Stimulated activated CD8-positive, alpha-beta memory T cell treated with anti-CD3 and anti-CD28 coated beads, Interleukin-2, amount 100 ng/mL, for 48 hours (primary cell): ENCODE measurements around the gene OSM.
"Not testable (repeated sequence)": the region's sequence is repeated elsewhere in the genome, so short reads cannot be mapped to it uniquely, and the experiment has no call there.

Source experiments
- DNase-seq, 2 donors: peaks; one replicate each; pipeline ENCODE4 v3.0.0-alpha.2; 2020; ENCODE audit warnings: low read depth in 2 of 2

OSM gene

GRCh38 chr22:30226192-30226832, 40.3 kb downstream of the OSM start:
- no peak for DNase-seq

GRCh38 chr22:30225220-30225927, 41.3 kb downstream of the OSM start:
- no peak for DNase-seq

DNA sequence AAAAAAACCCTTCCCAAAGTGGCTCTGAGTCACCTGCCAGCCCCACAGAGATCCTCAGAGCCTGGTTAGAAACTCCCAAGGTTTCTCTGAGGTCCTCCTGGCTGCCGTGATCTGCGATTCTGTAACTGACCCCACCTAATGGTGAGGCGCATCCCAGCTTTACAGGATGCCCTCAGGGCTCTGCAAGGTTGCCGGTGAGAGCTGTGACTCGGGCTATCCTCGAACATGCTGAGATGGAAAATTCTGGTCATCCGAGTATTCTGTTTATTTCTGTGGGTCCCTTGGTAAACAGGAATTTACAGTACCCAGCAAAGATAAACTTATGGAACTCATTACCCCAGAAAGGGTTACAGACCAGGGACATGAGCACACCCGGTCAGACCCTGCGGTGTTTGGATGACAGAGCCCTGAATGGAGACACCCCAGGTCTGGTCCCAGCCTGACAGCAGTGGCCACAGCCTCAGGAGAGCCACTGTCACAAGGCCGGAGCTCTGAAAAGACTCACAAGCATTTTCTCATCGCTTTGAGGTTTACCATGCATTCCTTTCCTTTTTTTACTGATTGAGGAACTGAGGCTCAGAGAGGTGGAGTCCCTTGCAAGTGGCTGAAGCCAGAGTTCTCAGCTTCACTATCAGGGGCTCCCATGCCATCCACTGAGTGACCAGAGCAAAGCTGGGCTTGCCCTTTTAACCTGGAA, 42.3 kb downstream of the OSM start:
- no peak for DNase-seq

DNA sequence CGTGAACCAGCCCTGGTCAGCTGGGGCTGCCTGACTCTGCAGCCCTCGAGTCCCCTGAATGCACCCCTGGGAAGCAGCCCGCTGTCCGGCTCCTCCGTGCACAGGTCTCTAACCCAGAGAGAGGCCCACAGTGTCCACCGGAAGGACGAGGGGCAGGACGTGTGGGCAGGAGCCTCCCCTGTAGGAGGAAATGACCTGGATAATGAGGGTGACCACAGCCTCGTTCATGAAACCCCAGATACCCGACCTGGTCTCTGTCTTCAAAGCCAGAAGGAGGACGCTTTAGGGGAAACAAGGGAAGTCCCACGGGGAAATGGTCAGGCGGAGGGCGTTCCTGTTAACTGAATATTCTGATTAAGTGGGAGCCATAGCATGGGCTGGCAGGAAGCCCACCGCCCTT, 43.3 kb downstream of the OSM start:
- DNase-seq: no peak

- no peak for DNase-seq
Measured at GRCh38 chr22:30222321-30222720, 44.3 kb downstream of the OSM start.

- peak; percentile 46 to 55 for DNase-seq
Measured at GRCh38 chr22:30221121-30221992, 45.3 kb downstream of the OSM start.

GRCh38 chr22:30220338-30221012, 46.2 kb downstream of the OSM start:
- no peak for DNase-seq

GRCh38 chr22:30219668-30220278, 46.9 kb downstream of the OSM start:
- DNase-seq: no peak

DNA sequence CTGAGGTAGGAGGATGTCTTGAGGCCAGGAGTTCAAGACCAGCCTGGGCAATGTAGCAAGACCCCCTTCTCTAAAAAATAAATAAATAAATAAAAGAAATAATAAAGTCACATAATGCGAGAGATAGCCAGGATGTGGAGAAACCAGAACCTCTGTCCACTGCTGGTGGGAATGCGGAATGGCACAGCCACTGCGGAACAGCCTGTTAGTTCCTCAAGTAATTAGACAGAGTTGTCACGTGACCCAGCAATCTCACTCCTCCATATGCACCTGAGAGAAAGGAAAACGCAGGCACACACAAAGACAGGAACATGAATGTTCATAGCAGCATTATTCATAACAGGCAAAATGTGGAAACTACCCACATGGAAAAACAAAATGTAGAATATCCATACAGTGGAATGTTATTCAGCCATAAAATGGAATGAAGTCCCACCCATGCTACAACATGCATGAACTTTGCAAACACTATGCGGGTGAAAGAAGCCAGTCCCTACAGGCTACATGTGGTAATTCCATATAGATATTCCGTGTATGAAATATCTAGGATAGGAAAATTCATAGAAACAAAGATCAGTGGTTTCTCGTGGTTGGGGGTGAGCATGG, 47.5 kb downstream of the OSM start:
- no peak for DNase-seq

DNA sequence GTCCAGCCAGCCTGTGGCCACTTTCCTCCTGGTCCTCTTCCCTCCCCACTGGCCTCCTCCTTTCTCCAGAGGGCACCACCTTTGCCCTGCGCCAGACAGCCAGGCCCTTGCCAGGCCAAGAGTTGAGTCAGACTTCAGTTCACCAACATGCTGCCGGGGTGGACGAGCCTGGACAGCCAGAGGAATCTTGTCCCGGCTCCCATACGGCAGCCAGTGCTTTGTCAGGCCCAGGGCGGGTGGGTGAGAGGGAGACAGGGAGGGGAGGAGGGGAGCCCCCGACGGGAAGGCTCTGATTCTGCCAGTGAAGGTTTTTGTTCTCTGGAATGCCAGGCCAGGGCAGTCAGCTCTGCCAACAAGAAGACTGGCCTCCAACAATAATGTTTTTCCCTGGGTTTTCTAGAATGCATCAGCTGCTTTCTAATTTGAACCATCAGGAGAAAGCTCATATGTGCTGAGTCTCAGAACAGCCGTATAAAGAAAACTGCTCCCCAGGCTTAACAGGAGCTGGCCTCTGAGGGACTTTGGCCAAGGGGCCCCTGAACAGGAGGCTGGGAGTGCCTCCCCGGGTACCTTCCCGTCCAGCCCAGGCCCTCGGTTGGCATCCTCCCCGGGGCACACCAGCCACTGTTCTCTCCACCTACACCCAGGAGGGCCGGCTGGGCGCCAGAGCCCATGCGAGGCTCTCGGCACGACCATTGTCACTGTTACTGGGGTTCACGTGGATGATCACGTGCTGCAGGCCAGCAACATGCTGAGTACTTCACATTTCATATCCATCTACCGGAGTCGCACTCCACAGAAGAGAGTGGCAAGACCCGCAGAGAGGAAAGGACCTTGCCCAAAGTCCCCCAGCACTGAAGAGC, 48.7 kb downstream of the OSM start:
- no peak for DNase-seq

- DNase-seq: no peak
Measured at GRCh38 chr22:30216710-30217109, 49.9 kb downstream of the OSM start.

DNA sequence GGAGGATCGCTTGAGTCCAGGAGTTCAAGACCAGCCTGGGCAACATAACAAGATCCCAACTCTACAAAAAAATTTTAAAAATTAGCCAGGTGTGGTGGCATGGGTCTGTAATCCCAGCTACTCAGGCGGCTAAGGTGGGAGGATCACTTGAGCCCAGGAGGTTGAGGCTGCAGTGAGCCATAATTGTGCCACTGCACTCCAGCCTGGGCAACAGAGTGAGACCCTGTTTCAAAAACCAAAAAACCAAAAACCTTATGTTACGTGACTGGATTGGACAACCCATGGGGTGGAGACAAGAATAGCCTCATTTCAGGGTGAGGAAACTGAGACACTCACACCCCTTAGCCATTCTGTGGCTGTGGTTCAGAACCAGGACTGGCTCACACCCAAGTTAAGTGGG, 50.4 kb downstream of the OSM start:
- not testable (repeated sequence) for DNase-seq

DNA sequence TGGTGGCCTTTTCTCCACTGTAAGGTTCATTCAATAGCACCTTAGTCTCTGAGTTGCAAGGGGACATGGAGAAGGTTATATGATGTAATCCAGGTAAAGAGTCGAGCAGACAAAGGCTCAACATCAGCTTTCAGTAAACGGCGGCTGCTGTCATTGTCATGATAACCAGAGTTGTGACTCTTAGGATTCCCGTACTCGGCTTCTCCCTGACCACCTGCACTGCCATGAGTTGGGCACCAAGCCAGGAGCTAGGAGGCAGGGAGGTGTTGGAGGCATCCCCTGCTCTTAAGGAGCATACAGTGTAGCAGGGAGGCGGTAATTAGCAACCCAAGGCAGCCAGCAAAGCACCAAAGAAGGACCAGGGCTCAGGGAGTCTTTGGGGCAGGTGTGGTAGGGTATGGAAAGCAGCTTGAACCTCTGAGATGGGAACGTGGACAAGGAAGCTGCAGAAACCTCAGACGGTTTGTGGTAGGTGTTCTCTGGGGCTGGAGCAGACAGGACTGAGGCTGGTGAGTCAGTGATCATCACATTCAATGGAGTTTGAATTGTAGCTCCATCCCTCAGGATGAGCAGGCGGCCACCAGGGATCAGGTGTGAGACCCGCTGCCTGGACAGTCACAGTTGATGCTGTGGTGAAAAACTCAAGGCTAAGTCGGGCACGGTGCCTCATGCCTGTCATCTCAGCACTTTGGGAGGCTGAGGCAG, 51.8 kb downstream of the OSM start:
- DNase-seq: no peak

- DNase-seq: no peak
Measured at GRCh38 chr22:30212996-30213441, 53.6 kb downstream of the OSM start.
